HCEC 1CT (cell line): Measurements from ENCODE around the gene MCUB.
"Not testable (repeated sequence)": the region's sequence is repeated elsewhere in the genome, so short reads cannot be mapped to it uniquely, and the experiment has no call there.

Experiments used
- DNase-seq: peaks from one replicate; pipeline ENCODE4 v3.0.0-alpha.2; 2017

Gene MCUB

GRCh38 chr4:109640644-109641043 lies 80.6 kb downstream of the MCUB start:
- DNase-seq: no peak

GRCh38 chr4:109645874-109646710 lies 86.0 kb downstream of the MCUB start:
- DNase-seq: no peak

- DNase-seq: no peak
These were observed 88.4 kb downstream of the MCUB start for GRCh38 chr4:109648266-109648996.

- no peak for DNase-seq
These were observed 89.0 kb downstream of the MCUB start for GRCh38 chr4:109648997-109649575.

- DNase-seq: no peak
These were observed 89.8 kb downstream of the MCUB start for GRCh38 chr4:109649872-109650271.

GRCh38 chr4:109655396-109655795 lies 95.3 kb downstream of the MCUB start:
- DNase-seq: no peak

- DNase-seq: no peak
These were observed 97.9 kb downstream of the MCUB start for GRCh38 chr4:109657854-109658418.

GRCh38 chr4:109658871-109659410 lies 98.9 kb downstream of the MCUB start:
- no peak for DNase-seq

- DNase-seq: no peak
These were observed 102.1 kb downstream of the MCUB start for GRCh38 chr4:109662116-109662515.

GRCh38 chr4:109662771-109663170 lies 102.7 kb downstream of the MCUB start:
- DNase-seq: no peak

- DNase-seq: no peak
These were observed 105.9 kb downstream of the MCUB start for GRCh38 chr4:109665783-109666485.

GRCh38 chr4:109671350-109671749 lies 111.3 kb downstream of the MCUB start:
- DNase-seq: no peak

- DNase-seq: no peak
These were observed 112.3 kb downstream of the MCUB start for GRCh38 chr4:109672169-109672930.

GRCh38 chr4:109673303-109673702 lies 113.3 kb downstream of the MCUB start:
- no peak for DNase-seq

GRCh38 chr4:109675181-109675580 lies 115.1 kb downstream of the MCUB start:
- DNase-seq: no peak

GRCh38 chr4:109675843-109676242 lies 115.8 kb downstream of the MCUB start:
- DNase-seq: no peak

GRCh38 chr4:109676886-109677285 lies 116.8 kb downstream of the MCUB start:
- no peak for DNase-seq

- not testable (repeated sequence) for DNase-seq
These were observed 118.4 kb downstream of the MCUB start for GRCh38 chr4:109678472-109678871.

- not testable (repeated sequence) for DNase-seq
These were observed 118.9 kb downstream of the MCUB start for GRCh38 chr4:109678925-109679324.

- no peak for DNase-seq
These were observed 122.8 kb downstream of the MCUB start for GRCh38 chr4:109682875-109683274.

GRCh38 chr4:109683621-109684253 lies 123.7 kb downstream of the MCUB start:
- no peak for DNase-seq
